ENCODE data around the gene ZFR2.

ZFR2 gene

DNA sequence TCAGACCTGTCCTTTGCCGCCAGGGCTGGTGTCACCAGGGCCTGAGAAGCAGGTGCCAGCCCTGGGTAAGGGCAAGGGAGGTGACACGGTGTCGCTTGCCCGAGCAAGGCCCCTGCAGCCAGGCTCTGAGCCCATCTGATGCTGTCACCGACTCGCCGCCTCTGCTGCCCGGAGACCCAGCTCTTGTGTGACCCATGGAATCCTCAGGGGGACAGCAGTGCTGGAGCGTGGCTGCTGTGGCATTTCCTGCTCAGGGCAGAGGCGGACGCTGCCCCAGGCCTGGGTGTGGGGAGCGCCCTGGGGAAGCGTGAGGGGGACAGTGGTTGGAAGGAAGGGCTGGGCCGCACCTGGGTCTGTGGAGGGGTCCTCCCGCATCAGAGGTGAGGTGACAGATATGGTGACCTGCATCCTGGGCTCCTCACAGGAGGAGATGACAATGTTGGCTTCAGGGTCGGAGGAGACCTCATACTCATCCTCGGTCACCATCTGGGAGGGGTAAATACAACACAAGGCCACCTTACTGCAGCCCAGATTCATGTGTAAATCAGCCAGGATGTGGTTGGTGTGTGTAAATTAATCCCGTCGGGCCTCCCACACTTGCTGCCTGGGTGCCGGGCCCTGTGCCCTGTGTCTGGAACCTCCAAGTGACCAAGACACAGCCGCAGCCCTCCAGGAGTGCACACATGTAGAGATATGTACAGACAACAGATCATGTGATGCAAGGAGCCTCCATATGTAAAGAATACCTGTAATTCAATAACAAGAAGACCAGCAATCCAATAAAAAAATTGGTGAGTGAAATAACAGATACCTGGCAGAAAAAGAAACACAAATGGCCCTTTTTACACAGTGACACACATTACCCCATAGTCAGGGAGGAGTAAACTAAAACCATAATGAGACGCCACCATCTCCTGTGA, 55.1 kb downstream of the ZFR2 start:
- DNase-seq = no peak

DNA sequence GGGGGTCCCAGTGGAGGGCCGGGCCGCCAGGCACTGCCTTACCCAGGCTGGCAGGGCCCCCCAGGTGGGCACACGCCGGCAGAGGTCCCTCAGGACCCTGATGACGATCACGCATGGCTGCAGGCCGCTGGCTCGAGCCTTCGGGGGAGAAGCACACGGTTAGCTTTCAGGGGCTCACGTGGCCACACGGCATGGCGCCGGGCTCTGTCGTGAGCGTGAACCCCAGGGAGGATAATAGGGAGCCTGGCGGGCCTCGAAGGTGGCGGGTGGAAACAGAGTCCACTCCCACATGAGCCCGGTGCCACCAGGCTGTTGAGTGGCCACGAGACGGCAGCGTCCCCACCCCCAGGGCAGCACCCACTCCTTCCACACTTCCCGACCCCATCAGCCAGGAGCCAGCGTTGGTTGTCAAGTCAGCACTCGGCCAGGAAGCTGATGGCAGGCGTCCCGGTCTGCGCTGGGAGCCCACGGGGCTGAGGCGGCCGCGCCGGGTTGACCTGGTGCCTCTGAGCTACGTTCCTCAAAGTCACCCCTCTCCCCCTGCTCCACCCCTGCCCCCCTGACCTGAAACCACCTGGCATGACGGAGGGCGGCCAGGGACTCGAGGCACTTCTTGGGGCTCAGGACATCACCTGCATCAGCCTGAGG, 58.0 kb downstream of the ZFR2 start:
- DNase-seq = no peak

DNA sequence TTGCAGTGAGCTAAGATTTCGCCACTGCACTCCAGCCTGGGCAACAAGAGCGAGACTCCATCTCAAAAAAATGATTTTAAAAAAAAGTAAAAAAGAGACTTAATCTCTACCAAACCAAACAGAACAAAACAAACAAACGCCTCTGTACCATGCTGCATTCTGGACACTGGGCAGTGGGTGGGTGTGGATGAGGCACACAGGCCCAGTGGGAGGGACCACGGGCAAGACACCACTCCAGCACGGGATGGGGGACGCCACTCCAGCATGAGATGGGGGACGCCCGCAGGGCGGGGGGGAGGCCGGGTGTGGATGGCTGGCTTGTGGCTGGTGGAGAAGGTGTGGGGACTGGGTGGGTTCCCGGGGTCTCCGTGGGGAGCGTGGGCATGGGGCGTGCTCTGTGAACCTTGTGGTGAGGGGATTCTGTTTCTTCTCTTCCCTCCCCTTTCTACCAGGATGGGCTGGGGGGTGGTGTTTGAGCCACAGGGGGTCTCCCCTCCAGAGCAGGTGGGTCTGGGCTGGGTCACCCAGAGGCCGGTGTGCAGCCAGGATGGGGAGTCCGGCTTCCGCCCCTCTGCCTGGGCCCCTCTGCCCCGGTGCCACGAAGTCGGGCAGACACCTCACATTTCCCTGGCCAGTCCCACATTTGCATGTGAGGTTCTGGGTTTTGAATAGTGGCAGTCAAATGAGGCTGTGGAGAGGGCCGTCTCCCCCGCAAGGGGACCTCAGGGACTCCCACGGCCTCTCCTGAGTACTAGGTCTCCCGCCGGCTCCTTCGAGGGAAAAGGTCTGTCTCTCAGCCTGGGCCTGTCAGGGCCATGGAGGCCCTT, 58.7 kb downstream of the ZFR2 start:
- no peak for DNase-seq

DNA sequence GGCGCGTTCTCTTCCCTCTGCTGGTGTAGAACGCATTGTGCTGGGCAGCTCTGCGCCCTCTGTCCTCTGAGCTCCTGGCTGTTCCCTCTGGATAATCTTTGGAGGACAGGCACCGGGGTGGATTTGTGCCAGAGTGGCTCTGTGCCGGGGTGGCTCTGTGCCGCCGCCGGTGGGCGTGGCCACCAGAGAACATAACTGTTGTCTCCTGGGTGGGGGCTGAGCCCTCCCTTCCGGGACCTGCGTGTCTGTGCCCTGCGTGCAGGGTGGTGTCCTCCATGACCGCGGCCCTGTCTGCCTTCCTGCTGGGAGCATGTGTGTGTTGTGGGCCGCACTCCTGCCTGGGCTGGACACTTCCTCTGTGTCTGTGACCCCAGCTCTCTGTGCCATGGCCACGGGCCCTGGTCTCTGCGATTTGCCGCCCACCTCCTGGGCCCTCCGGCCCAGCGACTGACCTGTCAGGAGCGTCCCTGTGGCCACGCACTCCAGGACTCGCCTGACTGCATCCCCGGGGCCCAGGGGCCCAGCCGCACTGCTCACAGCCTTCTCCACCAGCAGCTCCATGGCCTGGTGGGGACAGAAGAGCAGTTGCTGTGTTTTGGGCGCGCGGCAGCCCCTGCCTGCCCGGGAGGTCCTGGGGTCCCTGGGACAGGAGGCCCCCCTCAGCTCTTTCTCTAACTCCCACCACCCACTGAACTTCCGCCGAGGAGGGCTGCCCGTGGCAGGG, 60.3 kb downstream of the ZFR2 start:
- no peak for DNase-seq

DNA sequence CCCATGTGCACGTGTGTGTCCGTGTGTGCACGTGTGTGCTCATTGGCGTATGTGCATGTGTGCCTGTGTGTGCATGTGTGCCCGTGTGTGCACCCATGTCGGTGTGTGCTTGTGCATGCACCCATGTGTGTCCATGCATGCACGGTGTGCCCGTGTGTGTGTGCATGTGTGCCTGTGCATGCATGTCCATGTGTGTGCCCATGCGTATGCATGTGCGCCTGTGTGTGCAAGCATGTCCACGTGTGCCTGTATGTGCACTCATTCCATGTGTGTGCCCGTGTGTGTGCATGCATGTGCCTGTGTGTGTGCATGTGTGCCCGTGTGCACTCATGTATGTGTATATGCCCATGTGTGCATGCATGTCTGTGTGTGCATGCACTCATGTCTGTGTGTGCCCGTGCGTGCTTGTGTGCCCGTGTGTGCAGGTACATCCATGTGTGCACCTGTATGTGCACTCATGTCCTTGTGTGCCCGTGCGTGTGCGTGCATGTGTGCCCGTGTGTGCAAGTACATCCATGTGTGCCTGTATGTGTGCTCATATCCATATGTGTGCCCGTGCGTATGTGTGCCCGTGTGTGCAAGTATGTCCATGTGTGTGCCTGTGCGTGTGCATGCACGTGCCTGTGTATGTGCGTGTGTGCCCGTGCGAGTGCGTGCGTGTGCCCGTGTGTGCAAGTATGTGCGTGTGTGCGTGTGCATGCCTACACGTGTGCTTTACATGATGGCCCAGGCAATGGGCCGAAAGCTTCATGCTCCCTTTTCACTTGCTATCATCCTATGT, 61.1 kb downstream of the ZFR2 start:
- no peak for DNase-seq

DNA sequence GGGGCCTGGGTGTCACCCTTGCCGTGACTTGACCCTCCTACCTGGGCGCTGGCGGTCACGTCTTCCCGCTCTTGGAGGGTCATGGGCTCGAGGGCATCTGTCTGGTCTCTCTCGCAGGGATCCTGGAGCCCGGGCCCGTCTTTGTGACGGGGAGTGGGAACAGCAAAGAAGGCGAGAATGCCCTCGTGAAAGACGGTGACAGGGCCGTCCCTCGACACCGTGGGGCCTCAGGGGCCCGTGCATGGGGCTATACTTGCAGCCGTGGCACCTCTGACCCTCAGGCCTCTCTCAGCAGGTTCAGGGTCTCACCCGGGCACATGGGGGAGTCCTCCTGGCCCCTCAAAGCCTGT, 61.7 kb downstream of the ZFR2 start:
- no peak for DNase-seq

DNA sequence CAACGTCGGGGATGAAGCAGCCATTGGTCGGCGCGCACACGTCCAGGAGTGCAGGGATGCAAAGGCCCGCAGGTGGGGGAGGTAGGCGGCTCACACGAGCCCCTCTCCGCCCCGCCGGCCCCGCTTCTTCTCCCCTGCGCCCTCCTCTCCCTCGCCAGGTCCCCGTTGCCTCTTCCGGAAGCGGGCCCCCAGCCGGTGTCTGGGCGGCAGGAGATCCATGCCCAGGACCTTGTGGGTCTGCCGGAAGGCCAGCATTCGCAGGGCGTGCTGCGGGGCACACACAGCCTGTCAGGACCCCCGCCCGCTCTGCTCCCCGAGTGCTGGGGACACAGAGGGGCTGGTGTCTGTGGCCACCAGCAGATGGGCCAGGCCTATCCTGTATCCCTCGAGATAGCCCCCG, 63.0 kb downstream of the ZFR2 start:
- no peak for DNase-seq

DNA sequence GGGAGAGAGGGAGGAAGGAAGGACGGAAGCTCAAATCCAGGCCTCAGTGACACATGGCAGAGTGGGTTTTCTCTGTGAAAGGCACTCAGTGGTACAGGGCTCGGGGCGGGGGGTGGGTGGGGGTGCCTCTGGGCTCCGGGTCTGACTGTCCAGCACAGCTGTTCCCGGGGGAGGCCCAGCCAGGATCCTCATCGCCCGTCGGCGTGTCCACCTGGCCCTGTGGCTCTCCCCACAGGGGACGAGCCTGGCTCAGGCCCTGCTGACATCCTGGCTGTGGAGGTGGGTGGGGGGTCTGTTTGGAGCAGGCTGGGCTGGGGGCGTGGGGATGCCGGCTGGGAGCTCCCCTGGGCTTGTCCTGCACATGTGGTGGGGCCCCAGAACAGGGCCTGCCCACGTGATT, 64.4 kb downstream of the ZFR2 start:
- DNase-seq = no peak

DNA sequence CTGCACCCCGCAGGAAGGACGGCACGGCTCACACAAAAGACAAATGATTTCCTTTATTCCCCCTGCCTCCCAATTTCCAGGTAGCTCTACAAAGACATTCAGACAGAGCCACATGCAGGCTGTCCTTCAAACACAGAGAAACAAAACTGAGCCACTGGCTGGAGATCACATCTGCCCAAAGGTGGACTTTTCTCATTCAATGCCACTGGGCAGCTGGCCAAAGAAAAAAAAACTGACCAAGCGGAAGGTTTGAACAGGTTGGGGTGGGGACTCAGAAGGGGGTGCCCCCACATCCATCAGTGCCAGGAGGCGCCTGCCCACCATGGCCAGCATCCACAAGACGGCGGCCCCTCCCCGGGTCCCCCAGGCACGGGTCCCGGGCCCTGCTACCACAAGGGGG, 64.9 kb downstream of the ZFR2 start:
- no peak for DNase-seq

DNA sequence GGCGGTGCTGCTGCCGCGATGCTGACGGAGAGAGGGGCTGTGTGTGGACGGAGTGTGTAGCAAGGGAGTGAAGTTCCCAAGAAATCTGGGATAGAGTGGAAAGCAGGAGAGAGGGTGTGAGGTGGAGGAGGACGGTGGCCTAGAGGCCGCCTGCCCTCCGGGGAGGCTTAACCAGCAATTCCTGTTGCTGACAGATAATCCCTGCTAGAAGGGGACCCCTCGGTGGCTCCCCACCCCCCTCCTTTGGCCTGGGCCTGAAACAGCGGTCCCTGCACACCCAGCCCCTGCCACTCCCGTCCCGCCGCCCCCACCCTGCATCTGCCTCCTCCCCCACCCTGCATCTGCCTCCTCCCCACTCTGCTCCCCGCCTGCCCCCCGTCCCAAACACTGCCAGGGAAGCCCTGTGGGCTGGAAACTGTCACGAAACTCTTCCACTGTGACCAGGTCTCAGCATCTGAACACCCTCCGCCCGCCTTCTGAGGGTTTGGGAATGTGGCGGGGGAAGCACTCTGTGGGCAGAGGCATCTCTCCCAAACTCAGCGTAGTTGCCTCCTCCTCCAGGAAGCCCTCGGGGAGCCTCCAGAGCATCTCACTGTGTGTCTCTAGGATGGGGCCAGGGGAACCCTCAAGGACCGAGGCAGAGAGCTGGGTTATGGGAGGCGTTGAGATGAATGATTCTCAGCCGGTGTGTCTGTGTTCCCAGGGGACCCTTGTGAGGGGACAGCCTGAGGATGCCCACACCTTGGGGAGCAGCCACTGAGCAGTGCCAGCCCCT, 65.5 kb downstream of the ZFR2 start:
- DNase-seq = no peak

DNA sequence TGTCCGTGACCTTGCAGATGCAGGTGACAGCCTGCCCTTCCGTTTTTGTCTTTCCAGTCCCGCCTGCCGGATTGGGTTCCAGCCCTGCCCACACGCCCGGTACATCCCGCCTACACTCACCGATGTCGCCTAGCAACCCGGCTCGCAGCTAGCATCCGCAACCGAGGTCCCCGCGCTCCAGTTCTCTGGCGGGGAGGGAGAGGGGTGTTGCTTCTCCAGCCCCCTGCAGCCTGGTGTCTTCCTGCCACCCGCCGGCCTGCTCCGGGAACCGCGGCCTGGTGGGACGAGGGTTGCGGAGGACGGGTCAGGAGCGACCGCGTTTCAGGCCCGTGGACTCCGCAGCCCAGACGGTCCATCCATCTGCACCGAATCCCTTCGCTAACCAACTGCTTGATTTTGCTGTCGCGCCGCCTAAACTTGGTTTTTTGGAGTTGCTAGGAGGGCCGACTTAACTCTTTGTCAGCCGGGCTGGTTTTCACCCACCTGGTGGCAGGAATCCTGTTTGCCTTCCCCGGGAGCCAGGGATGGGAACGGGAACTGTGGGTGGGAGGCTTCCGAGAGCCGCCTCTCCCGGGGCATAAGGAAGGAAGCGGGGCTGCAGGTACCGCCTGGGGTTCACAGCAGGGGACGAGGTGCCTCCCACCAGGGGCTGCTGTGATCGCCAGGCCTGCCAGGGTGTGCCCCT, 67.3 kb downstream of the ZFR2 start:
- peak; percentile 37 for DNase-seq

DNA sequence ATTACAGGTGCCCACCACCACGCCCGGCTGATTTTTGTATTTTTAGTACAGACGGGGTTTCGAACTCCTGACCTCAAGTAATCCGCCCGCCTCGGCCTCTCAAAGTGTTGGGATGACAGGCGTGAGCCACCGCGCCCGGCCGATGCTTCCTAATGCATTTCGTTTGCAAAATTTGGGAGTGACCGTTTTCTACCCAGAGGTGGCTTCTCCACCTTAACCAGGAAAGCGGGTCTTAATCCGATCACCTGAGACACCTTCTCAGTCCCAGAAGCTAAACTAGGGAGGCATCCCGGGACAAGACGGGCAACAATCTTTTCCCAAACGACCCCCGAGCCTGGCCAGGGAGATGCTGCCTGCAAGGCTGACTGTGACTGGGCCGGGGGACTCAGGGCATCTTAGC, 67.8 kb downstream of the ZFR2 start:
- no peak for DNase-seq

DNA sequence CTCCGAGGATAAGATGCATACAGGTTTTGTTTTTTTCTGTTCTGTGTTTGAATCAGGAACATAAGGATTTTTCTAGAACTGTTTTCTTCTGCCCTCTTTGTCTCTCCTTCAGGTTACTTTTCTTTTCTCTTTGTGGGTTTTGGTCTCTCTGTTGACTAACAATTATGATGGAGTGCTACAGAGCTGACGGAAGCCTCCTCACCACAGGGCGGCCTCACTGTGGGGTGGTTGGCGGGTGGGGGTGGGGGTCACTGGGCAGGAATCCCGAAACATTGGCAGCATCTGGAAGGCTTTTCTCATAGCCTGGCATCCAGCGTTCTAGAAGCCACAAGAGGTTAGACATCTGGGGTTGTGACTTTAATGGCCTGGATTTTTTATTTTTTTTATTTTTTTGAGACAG, 70.7 kb downstream of the ZFR2 start:
- no peak for DNase-seq

DNA sequence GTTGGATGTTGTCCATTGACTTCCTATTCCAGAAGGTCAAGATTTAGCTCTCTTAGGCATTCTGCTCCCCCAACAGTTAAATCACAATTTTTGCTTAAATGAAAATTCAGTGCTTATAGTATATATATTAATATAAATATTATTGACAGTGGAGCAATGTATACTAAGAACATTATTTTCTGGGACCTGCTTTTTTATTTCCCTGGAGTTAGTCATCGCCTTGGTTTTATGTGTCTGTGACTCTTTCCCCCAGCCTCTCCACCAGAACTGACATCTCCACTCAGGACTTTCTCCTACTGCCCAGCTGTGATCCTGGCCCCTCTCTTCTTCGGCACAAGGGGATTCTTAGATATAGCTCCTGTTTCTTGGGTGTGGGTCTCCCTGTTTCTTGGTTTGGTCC, 72.5 kb downstream of the ZFR2 start:
- no peak for DNase-seq

DNA sequence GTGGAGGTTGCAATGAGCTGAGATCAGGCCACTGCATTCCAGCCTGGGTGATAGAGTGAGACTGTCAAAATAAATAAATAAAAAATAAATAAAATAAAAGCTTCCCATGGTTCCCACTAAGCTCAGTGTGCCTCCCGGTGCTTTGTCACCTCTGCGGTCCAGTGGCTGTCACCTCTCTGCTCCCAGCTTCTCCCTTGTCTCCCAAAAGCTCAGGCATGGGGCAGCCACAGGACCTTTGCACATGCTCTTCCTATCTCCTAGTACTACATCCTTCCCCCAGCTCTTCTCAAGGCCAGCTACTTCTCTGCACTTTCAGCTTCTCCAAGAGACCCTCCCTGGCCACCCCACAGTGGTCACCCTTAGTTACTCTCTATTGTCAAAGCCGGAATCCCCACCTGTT, 75.0 kb downstream of the ZFR2 start:
- DNase-seq = no peak

DNA sequence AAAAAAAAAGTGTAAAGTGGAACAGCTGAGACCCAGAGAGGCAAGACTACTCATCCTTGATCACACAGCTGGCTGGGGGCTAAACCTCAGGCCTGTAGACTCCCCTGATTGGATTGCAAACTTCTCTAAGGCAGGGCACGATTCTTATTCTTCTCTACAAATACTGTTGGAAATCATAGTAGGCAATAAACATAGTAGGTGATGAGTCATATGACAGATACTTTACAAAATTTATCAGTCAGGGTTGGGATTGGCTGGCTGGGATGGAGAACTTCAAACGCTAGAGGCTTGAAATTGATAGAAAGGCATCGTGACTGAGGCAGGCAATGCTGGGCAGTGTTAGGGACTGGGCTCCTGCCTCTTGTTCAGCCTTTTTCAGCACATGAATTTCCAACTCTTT, 76.7 kb downstream of the ZFR2 start:
- DNase-seq = no peak

DNA sequence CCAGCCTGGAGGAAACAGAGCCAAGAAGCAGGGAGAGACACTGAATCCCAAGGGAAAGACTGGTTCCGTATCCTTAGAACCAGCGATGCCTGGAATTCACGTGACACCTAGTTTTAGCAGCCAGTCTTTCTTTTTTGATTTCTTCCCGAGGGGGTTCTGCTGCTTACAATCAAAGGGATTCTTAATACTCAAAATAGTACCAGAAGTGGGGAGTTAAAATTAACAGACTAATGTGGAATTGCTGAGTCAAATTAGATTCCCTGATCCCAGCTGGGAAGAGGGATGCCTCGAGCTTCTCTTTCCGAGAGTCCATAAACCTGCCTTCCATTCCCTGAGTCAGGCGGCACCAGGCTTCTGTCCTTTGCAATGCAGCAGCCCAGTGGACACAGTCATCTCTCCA, 77.9 kb downstream of the ZFR2 start:
- DNase-seq = no peak

DNA sequence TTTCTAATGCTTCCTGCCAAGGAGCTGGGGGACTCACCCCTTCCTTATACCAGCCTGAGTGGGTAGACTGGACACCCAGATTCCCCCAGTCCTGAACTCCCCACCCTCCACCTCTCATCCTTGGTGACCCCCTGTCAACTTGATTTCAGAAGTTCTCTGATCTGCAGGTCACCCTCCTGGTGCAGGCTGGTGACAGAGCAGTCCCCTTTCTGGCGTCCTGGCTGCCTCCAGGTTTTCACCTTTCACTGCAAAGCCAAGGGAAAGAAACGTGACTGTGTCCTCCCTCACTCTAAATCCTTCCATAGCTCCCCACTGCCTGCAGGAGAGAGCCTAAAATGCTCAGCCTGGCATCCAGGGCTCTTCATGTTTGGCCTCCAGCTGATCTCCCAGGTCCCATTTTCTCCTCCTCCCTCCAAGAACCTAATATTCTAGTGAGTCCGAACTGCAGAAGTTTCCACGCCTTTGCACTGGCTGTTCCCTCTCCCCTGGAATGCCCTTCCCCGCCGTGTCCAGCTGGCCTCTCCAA, 78.6 kb downstream of the ZFR2 start:
- no peak for DNase-seq

DNA sequence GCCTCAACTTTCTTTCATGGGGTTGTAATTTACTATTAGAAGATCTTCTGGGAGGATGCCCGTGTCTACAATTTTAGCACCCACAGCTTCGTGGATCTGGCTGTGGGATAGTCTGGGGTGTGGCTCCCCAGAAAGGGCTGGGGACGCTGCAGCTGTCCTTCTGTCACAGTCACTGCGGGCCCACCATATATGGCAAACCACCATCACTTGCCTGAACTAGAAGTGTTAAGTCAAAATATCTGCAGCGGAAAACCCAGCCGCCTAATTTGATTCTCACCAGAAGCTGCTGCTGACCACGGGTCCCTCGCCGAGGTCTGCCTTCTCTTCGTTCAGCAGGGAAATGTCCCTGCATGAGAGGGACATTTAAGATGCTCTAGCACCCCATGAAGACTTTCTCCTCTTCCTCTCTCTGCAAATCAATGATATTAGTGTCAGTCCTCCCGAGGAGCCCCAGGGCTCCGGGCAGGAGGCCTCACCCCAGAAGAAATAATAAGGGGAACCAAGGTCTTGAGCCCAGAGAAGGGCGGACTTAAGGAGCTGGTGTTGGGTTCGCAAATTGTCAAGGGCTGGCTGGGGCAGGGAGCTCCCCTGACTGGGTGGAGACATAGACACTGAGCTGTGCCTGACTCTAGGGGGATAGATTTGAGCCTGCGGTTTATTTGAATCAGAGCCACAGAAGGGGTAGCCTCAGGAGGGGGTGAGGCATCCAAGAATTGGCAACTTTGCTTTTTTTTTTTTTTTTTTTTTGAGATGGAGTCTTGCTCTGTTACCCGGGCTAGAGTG, 79.7 kb downstream of the ZFR2 start:
- DNase-seq = no peak

Measured in effector CD4-positive, alpha-beta T cell (primary cell).